ENCODE data around the gene GRM8.

GRM8 gene

DNA sequence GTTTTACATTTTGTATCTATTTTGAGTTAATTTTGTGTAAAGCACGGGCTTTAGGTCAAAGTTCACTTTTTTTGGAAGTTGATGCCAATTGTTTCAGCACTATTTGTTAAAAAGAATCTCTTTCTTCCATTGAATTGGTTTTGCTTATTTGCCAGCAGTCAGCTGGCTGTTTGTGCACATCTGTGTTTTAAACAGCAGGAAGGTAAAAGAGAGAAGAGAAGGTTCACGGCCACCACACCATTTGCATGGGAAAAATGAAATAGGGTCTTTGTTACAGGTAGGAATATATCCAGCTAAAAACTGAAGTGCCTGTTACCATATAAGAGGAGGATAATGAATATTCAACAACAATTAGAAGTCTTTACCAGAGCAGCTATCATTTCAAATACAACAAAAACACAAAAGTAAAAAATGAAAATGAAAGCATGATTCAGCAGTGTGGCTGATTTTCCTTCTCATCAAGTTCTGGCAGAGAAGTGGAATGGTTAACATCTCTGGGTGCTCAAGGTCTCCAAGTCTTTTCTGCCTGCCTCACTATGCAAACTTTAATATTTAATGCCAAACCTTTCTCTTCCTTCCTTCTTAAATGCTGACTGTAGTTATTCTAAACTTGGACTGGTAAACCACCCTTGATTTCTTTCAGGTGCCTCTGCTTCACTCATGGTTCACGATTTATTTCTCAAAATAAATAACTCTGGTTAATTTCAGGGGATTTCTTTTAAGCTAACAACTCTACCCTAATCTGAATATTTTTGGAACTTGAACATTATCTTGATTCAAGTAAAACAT lies 841.5 kb downstream of the GRM8 start:
- DNase-seq: no peak

DNA sequence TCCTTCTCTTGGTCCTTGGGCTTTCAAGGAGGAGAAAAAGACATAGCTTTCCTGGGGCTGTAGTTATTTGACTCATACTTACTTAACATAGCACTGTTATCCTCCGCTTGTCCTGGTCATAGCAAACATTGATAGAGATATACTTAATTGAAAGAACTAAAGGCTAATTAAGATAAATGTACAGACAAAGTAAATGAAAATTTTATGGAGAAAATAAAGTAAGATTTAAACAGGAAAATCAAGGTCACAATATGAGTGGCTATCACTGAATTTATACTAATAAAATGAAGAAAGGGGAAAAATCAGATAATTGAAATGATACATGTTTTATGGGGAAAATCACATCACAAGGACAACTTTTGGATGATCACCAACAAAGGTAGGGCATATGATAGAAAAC lies 849.7 kb downstream of the GRM8 start:
- no peak for DNase-seq

DNA sequence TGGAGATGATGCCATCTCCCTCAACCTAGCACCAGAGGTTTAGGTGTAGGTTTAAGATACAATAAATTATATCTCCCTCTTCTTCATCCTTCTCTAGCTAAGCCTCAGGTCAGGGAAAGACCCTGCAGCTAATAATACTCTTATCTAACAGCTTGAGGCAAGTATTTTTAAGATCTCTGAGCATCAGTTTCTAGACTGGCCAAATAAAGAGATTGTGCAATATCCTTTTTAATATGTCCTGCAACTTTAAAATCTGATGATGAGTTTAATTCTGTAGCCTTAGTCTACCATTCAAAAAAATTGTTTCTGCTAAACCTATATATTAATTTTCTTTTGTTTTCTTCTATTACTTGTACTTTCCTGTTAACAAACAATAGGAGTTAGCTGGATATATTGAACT lies 850.8 kb downstream of the GRM8 start:
- DNase-seq: no peak

DNA sequence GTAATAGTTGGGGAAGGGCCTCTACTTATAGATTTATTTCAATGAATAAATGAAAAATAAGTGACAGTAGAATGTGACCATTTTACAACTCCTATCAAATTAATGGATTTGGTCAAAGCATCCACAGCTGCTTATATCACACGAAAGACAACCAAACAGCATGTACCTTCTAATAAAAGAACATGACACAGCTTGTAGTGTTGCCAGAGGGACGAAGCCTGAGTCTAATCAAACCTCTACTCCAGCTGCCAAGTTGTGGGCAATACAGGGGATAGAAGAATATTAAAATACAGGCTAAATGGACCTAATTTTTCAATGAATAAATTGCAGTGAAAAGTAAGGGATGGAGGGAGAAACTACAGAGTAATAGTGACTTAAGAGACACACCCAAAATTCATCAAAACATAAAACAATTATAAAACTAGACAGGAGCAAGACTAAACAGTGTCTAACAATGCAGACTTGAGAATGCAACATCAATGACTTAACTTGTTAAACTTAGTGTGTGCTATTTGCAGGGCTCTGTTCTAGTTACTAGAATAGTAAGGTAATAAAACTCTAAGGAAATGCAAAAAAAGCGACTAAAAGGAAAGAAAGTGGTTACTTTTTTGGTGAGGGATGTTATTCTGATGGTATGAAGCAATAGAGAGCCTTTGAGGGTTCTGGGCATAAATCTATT lies 853.8 kb downstream of the GRM8 start:
- no peak for DNase-seq

DNA sequence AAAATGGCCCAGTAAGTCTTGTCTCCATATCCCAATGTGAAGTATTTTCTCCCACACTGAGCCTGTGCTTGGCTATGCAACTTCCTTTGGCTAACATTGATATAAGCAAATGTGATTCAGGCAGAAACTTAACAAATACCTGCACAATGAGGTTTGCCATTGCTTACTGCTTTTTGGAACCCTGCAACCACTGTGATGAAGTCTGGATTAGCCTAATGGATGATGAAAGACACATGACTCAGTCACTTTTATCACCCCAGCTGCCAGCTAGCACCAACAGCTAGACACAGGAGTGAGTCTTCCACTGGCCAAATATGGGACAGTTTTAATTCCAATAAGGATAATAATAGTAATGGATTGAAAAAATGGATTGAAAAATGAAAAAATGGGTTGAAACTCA lies 854.5 kb downstream of the GRM8 start:
- no peak for DNase-seq

DNA sequence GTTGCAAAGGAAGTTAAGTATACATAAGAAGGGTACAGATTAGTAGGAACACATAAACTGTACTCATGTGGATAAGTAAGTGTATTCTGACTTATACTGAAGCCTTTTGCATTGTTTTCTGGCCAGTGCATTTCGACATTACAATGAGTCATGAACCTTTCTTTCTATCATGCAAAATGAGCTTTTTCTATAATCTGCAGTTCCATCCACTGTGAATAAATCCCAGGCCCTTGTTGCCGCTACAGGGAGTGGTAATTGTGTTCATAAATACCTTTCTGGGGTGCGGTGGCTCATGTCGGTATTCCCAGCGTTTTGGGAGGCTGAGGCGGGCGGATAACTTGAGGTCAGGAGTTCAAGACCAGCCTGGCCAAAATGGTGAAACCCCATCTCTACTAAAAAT lies 858.3 kb downstream of the GRM8 start:
- DNase-seq: no peak

All from AML-193 (cell line).